HG03039 (cell line): ENCODE results near the gene NRG4.
A peak's percentile ranks its signal among the peaks of the same experiment; 100 is the strongest.
"Not testable (repeated sequence)": the region's sequence is repeated elsewhere in the genome, so short reads cannot be mapped to it uniquely, and the experiment has no call there.

Experiments used
- ATAC-seq: cut with Tn5 transposase; IDR thresholded peaks from one replicate; pipeline ENCODE4 v1.9.1; 2021; ENCODE audit warnings: mild to moderate bottlenecking, moderate library complexity; ENCODE audit not compliant: unreplicated experiment

Gene NRG4

DNA sequence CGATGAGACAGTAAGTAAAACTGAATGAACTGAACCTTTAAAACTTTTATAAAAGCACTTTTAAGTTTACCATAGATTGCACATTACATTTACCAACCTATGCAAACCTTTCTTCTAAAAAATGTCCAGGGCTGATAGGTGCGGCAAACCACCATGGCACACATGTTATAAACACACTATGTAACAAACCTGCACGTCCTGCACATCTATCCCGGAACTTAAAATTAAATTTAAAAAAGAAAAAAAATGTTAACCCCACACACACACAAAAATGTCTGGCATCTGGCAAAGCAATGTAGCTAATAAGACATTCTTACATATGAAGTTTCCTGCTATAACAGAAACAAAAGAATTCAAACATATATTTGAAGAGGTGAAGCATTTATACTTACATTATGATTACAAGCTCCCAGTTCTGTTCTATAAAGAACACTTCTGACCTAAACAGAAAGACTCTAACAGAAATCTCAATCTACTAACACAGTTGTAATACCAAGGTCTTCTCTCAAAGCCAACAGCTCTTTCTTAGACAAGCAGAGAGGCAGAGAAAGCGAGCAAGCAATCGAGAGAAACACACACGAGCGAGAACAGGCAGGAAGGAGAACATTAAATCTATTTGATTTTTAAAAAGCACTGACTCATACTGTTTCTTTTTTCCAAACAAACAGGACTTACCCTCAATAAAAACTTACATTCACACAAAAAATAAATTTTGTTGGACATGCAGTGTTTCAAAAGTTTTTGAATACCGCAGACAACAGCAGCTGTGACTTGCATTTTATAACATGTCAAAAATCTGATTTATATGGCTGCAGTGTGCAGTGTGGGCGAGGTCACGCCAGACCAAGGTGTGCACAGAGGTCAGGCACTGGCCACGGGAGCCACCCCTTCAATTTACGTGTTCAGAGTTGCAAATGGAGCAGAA, at the start of gene NRG4:
Gene NRG4 (minus strand): TSS at position 798 of the 925 bp plus-strand sequence. CDS start 1,194 bp downstream, outside the sequence.
- ATAC-seq = no peak

DNA sequence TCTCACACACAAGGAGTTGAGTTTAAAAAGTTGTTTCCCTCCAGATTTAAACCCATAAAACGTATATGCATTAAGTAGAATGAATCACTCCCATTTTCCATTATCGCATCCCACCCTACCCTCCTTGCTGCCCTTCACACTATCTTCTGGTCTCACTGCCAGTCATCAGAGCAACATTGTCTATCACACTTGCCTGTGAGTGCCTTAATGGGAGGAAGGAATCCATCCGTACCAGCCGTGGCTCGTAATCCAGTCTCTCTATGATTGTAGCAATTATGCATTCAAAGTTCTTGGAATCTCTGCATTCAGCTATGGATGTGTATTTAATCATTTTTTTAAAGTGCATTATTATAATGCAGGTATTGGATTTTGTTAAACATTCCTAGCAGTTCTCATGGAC, 49.5 kb upstream of the NRG4 start:
- no peak for ATAC-seq

DNA sequence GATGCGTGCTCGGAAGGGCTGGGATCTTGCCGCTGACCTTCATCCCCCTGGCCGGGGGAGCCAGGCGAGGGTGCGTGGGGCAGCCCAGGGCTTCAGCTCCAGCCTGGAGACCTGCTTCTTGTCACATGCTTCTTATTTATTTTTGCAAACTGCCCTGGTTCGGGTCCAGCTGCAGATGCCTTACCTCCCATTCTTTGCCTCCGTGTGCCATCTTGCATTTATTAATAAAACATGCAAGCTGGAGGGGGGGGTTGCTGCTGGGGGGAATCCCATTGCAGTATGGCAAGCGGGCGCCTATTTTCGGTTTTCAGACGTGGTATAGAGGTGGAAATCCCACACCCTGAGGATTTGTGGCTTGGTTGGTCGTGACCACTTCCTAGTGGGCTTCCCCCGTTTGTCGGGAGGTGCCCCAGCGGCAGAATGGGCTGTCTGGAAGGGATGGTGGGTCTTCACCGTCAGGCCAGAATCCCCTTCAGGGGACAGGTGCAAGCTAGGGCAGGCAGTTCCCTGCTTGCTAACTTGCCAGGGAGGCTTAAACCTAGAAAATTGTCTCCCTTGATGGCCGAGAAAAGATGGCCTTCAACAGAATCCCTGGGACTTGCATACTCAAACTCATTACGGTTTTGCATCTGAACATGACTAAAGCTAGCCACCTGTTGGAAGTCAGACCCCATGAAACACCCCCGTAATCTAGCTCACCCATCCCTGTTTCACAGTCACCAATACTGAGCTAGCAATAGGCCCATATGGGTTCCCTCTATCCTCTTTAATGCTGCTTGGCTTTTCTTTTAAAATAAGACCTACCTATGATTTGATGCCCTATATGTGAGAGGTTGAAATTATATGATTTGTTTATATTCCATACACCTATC, 48.1 kb upstream of the NRG4 start:
- ATAC-seq = no peak

DNA sequence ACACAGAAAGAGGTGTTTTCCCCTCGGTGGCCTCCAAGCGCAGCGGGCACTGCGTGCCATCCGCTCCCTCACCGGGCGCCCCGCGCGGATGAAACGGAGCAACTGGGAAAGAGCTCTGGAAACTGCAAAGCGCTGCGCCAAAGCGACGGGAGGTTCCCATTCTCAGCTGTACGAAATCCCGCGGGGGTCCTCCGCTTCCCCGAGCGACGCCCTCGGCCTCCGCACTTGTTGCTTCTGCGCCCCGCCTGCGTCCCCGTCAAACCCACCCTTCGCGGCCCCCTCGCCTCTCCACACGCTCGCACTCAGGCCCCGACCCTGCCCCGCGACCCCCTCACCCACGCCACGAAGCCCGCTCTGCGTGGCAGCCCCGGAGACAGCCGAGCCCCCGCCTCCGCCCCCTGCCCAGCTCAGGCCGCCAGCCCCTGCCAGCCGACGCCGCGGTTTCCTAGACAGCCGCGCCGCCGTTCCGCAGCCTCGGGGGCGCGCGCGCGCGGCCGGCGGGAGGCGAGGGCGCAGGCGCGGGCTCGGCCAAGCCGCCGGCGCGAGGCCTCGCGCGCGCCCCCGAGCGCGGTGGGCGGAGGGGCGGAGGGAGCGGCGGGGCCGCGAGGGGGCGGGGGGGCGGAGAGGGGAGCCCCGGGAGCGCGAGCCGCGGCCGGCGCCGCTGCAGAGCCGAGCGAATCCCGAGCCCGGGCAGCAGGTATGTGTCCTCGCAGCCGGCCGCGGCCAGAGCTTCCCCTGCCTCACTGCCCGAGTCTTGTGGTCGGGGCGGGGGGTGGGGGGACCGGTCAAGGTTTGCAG, 47.3 kb upstream of the NRG4 start, which contains the start of gene TMEM266:
Gene TMEM266 (plus strand): TSS at position 666 of the 798 bp plus-strand sequence. CDS start 74,279 bp downstream, outside the sequence.
- no peak for ATAC-seq

DNA sequence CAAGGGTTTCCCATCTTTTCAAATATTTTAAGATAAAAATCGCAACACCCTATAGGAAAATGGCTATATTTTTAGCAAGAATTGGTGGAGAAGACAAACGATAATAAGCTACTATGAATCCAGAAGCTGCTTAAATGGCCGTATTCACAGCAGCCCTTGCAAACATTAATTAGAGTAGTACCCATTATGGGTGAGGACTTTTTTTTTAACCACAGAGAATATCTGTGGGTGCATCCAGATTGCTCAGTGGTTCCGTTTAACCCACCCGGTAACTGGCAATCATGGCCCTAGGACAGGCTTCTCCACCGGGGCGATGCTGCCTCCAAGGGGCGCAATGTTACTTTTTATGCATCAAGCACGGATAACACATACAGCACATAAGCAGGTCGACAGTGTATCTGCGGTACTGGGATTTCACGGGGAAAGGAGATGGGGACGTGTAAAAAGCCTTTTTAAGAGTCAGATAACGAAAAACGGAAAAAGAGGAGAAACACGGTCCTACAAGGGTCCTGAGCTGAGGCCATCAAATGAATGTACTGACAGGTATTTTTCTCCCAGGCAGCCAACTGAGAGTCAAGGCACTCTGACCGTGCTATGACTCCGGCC, 46.6 kb upstream of the NRG4 start:
- no peak for ATAC-seq

DNA sequence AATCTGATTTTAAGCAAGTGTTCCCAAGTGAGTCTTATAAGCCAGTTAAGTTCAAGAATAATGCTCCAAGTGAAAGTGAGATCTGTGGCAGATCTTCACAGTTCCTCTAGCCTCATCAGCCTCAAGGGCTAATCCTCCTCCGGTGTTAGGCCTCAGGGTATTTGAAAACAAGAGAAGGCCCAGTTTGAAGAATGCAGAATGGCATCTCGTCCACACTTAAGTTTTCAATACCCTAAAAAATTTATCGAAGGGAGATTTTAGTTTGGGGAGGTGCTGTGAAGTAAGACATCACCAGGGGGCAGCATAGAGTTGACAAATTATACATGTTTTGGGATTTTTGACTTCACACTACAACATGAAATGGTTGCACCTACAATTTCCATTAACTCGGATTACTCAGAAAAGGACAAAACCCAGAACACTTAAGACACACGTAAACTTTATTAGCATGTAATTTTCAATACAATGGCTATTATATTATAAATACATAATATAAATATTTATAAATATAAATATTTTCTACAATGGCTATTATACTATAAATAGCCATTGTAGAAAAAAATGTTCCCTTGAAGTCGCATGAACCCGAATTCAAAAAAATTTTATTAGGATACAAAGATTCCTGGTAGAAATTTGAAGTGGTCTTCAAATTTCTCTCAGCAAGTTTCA, 45.2 kb upstream of the NRG4 start:
- no peak for ATAC-seq

GRCh38 chr15:76056931-76057330, 44.7 kb upstream of the NRG4 start:
- peak; percentile 40 for ATAC-seq

- not testable (repeated sequence) for ATAC-seq
Observed at GRCh38 chr15:76054201-76054600, 42.0 kb upstream of the NRG4 start.

- ATAC-seq = no peak
Observed at GRCh38 chr15:76038512-76038911, 26.3 kb upstream of the NRG4 start.

DNA sequence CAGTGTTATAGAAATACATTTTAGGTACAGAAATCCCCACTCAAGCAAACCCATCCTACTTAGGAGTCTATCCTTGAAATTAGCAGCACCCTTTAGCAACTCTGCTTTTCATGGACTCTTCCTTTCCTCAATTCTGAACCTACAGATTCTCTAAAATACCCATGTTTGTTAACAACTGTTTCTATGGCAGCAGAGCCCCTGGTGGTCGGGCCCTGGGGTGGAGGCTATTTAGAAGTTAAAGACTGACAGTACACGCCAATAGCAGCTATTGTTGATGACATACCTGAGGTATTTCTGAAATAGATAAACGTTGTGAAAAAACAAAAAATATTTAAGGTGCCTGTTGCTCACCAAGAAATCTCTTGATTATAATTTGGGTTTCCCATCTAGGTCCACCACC, 23.4 kb upstream of the NRG4 start:
- ATAC-seq = no peak

GRCh38 chr15:76034111-76034510, 21.9 kb upstream of the NRG4 start:
- ATAC-seq = no peak

DNA sequence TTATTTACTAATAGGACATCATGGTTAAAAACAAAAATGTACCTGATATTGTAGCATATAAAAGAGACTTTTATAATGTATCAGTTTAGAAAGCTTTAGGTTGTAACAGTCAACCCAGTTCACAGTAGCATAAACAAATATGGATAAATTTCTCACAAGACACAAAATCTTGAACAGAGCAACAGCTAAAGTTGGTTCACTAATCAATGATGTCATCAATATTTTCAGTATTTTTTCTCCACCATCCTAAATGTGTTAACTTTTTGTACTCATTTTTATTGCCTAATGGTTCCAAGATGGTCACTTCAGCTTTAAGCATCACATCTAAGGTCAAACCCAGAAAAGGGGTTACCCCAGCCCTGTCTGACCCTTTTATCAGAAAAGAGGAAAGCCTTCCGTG, 21.2 kb upstream of the NRG4 start:
- ATAC-seq = no peak

DNA sequence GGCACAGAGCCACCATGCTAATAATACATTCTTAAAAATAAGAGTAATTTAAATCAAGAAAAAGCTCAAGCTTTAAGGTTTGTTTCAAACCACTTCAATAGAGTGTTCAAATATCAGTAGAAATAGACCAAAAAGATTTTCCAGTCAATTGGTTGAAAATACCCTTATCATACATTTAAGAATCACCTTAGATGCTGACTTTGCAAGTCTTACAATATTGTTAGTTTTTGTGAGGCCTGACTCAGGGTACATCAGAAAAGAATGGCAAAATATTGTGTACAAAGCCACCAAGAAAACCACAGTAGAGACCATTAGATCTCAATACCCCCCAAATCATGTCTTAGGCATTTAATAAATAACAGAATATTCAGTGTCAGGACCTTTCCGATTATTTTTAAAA, 19.8 kb upstream of the NRG4 start:
- ATAC-seq = no peak

- ATAC-seq = no peak
Observed at GRCh38 chr15:76024021-76024768, 12.0 kb upstream of the NRG4 start.

DNA sequence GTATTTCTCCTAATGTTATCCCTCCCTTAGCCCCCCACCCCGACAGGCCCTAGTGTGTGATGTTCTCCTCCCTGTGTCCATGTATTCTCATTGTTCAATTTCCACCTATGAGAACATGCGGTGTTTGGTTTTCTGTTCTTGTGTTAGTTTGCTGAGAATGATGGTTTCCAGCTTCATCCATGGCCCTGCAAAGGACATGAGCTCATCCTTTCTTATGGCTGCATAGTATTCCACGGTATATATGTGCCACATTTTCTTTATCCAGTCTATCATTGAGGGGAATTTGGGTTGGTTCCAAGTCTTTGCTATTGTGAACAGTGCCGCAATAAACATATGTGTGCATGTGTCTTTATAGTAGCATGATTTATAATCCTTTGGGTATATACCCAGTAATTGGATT, 1.2 kb upstream of the NRG4 start:
- ATAC-seq = not testable (repeated sequence)

GRCh38 chr15:76010613-76011012, 1.6 kb downstream of the NRG4 start:
- no peak for ATAC-seq

DNA sequence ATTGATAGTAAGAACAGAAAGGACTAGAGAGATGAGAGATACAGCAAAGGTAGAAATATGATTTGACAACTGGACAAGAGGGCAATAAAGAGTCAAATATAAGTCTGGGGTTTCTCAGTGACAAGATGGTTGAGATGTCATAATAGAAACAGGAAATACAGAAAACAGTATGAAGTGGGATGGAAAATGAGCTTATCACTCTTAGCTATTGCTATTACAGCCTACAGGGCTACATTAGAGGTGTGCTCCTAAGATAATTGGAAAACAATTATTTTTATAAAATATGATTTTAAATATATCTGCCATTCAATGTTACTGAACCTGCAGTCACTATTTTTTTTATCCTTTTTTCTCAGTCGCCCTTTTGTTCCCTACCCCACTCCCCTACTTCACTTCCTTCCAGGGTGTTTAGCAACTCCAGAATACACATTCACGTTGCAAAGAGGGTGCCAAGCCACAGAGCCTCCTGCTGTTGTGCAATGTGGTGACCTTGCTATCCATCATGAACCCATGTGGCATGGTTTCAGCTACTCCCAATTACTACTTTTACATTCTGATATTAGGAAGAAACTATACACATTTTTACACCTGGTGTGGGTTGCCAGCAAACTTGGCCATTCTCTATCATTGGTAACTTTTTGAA, 6.0 kb downstream of the NRG4 start:
- ATAC-seq = no peak

GRCh38 chr15:76003364-76003763, 8.9 kb downstream of the NRG4 start:
- no peak for ATAC-seq

DNA sequence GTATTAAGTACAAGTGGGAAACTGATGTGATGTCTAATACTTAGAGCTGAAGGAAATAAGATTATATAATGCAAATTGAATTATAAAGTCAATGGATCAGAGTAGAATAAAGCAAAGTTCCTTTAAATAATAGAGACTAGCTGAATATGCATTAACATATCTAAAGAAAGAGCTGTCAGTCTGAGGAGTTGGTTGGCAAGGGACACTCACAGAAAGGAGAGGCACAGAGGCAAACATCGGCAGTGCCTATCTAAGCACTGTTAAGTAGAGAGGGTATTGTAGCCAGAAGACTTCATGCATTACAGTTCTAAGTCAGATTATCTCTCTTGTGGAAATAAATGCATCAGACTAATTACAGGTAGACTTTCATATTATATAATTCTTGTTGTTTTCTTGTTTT, 16.6 kb downstream of the NRG4 start:
- no peak for ATAC-seq
